Transverse colon (tissue), 4 donors: ENCODE data around the gene TSPAN3. TPM values are rescaled to one million over a fixed set of nuclear protein-coding genes. Genes with fewer than 3 reads are reported as not detected.

Experiments used
- DNase-seq: peaks from one replicate; pipeline ENCODE4 v3.0.0-alpha.2; 2019
- H3K27ac ChIP-seq, 4 donors: fragments of 200-600 bp; sonication (generic); 2 replicates each; pipeline ENCODE4 v1.5.1; 2016 to 2018; ENCODE audit warnings: inconsistent platforms in 4 of 4
- H3K27me3 ChIP-seq: fragments of 200-600 bp; sonication (generic); 2 replicates; pipeline ENCODE4 v1.5.1; 2017; ENCODE audit warnings: inconsistent platforms
- H3K36me3 ChIP-seq, 4 donors: fragments of 200-600 bp; sonication (generic); 2 replicates each; pipeline ENCODE4 v1.5.1; 2017 to 2019; ENCODE audit warnings: inconsistent platforms in 4 of 4
- H3K4me1 ChIP-seq, 4 donors: fragments of 200-600 bp; sonication (generic); 2 replicates each; pipeline ENCODE4 v1.5.1; 2017 to 2020; ENCODE audit warnings: inconsistent platforms in 4 of 4
- H3K4me3 ChIP-seq, 4 donors: fragments of 200-600 bp; sonication (generic); 1 replicate in 1 of 4; 2 replicates in 3 of 4; pipeline versions ENCODE4 v1.5.1 to v1.6.1; 2017 to 2019; ENCODE audit warnings: inconsistent platforms in 4 of 4
- H3K9me3 ChIP-seq, 2 donors: fragments of 200-600 bp; sonication (generic); 2 replicates each; pipeline ENCODE4 v1.5.1; 2017 to 2019; ENCODE audit warnings: inconsistent platforms in 2 of 2
- EP300 ChIP-seq: sonication (generic); formaldehyde crosslinking; IDR thresholded peaks from one replicate; pipeline ENCODE4 v1.6.1; 2017; ENCODE audit warnings: antibody characterized with exemption, low read depth
- POLR2A ChIP-seq: fragments of 450-650 bp; IDR thresholded peaks from one replicate; pipeline ENCODE4 v1.6.1; 2016; ENCODE audit warnings: antibody characterized with exemption, mild to moderate bottlenecking, moderate library complexity
- POLR2AphosphoS5 ChIP-seq, 3 donors: sonication (generic); formaldehyde crosslinking; IDR thresholded peaks; one replicate each; pipeline ENCODE4 v1.6.1; 2016; ENCODE audit warnings: antibody characterized with exemption in 3 of 3
- WGBS, 2 donors: methylation state at CpG; one replicate each; pipeline ENCODE4 v1.1.5; 2018; ENCODE audit warnings: low coverage in 1 of 2; 5-methylcytosine and 5-hydroxymethylcytosine counted together
- in situ Hi-C, 4 donors: fragments of 200-750 bp; cut with MboI; loops; one replicate each; pipeline versions ENCODE4 v1.15.0 to v1.15.1; 2017; ENCODE audit warnings: low sequenced_read_pairs in 3 of 4, low pct_ligation_motif_present in 1 of 4, low pct_unique_long_range_greater_than_20kb in 1 of 4
- intact Hi-C: fragments of 100-400 bp; cut with DNase I; formaldehyde crosslinking; loops from one replicate; pipeline ENCODE4 v1.15.1; 2023; ENCODE audit warnings: low total_unique reads
- total RNA-seq, 4 donors: library from RNA; depleted of rRNA; stranded (reverse); fragments of >200 nt; gene quantifications; one replicate each; pipeline ENCODE4 v1.1.0, GENCODE V29; 2016
- TF ChIP-seq, protein P1 (sequence below), 5 experiments: fragments of 200-600 bp in 3 of 5; fragments of 450-650 bp in 2 of 5; sonication (generic) in 3 of 5; IDR thresholded peaks; 1 replicate in 2 of 5; 2 replicates in 3 of 5; pipeline ENCODE4 v1.5.1; 2016 to 2017; ENCODE audit warnings: antibody characterized with exemption in 5 of 5, inconsistent platforms in 3 of 5, mild to moderate bottlenecking in 2 of 5, moderate library complexity in 1 of 5

Gene TSPAN3
- total RNA-seq, 4 donors from 2014 or later: 365 to 1,069 (median 676) TPM

DNA sequence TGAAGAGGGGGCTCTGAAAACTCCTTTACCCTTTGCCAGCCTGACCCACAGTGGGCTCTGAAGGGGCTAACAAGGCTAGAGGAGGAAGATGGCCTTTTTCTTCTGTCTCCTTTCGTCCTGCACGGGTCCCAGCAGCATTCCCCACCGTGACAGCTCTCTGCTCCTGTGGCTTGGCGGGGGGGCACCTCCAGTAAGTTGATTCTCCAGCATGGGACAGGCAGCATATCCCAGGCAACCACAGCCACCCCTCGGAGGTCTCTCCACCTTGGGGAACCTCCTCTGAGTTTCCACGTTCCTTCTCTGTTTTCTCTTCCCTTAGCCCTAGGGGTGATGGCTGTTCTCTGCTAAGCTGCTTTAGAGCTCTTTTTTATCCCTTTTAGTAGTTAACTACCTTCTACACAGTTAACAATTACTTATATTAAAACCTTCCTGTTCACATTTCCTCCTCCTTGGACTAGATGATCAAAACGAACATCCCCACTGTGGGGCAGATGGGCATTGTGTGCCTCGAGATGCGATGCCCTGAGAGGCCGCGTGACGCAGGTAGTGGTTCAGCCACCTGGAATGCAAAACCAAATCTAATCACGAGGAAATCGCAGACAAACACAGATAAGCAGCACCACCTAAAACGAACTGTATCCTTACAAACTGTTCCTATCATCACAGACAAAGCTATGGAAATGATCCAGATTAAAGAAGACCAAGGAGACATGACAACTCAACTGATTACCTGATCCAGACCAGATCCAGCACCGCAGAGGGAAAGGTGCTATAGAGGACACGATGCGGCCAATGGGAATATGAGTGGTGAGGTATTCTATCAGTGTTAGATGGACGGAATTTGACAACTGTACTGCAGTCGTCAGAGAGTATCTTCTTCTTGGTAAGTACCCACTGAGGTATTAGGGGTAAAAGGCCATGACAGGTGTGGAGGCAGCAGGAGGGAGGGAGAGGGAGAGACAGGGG, 27.7 kb downstream of the TSPAN3 start:
- Histone ChIP-seq H3K36me3 (peaks cover 0 to 22% (median 8%) of the 10 kb centered on the region in 4 donors), H3K27me3 (no peaks in the 10 kb centered on the region), H3K4me1 (peaks cover 0 to 13% (median 8%) of the 10 kb centered on the region in 4 donors), H3K27ac (no peak overlapping the region), H3K4me3 (no peak overlapping the region), H3K9me3 (no peaks in the 10 kb centered on the region)
- TF ChIP-seq EP300 (no peak), POLR2AphosphoS5 (IDR thresholded peaks at IDR 0.05) (no peak), POLR2A (no peak)
- TF ChIP-seq, protein P1, sequence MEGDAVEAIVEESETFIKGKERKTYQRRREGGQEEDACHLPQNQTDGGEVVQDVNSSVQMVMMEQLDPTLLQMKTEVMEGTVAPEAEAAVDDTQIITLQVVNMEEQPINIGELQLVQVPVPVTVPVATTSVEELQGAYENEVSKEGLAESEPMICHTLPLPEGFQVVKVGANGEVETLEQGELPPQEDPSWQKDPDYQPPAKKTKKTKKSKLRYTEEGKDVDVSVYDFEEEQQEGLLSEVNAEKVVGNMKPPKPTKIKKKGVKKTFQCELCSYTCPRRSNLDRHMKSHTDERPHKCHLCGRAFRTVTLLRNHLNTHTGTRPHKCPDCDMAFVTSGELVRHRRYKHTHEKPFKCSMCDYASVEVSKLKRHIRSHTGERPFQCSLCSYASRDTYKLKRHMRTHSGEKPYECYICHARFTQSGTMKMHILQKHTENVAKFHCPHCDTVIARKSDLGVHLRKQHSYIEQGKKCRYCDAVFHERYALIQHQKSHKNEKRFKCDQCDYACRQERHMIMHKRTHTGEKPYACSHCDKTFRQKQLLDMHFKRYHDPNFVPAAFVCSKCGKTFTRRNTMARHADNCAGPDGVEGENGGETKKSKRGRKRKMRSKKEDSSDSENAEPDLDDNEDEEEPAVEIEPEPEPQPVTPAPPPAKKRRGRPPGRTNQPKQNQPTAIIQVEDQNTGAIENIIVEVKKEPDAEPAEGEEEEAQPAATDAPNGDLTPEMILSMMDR (IDR thresholded peaks at IDR 0.05): no peak
- DNase-seq: no peak
- 76 to 87% methylated on average over 4 to 20 of the region's 20 CpGs for WGBS, 2 donors
- intact Hi-C loops: no loop called here
- in situ Hi-C loops: no loop called here

DNA sequence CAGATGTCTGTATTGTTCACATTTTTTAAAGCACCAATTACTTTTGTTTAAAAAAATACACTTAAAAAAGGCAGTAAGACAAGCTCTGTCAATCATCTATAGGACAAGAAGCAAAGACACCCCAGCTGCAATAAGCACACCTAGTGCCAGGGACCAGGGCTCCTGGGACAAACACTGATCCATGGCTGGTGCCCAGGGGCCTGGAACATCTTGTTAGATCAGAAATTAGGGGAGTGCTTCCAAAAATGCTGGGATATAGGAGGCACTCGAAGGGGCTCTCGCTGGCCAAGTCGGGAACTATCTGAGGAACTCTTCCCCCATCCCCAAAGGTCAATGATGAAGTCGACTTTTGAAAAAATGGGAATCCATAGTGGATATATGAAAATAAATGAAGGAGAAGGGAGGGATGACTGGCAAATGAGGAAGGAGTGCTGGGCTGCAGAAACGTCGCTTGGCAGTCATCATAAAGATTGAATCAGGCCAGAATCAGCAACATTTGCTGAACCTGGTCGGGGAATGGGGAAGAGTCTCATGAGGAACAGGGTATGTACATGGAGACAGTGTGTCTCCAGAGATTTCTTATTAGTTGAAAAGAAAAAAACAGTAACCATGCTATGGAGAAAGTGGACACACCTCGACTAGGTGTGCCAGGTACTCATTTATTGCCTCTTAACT, 28.5 kb downstream of the TSPAN3 start:
- H3K27me3 ChIP-seq: no peaks in the 10 kb centered on the region
- in situ Hi-C loops (no loop called here), intact Hi-C loops (no loop called here)
- peaks cover 0 to 12% (median 6%) of the 10 kb centered on the region in 4 donors for H3K4me1 ChIP-seq
- TF ChIP-seq EP300 (no peak), POLR2A (no peak)
- no peak overlapping the region for H3K4me3 ChIP-seq
- H3K27ac ChIP-seq: no peak overlapping the region
- DNase-seq: no peak
- WGBS, 2 donors: 81 to 84% methylated on average over 7 to 8 of the region's 8 CpGs
- peaks cover 0 to 22% (median 8%) of the 10 kb centered on the region in 4 donors for H3K36me3 ChIP-seq
- H3K9me3 ChIP-seq: no peaks in the 10 kb centered on the region

DNA sequence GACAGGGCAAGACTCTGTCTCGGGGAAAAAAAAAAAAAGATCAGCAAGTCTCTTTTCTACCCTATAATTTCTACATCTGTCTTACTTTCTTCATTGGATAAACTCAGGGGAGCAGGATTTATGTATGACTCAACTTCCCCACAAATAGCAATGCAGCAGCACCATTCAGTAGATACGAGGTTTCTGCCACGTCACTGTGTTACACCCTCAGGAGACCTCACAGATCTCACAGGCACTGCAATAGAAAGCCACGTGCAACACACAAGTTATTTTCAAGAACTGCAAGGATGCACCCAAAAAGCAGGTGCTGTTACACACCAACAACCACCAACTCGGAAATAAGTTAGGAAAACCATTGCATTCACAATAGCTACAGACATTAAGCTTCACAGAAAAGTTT, 30.2 kb downstream of the TSPAN3 start:
- WGBS, 2 donors: 70 to 79% methylated on average over 2 to 5 of the region's 5 CpGs
- TF ChIP-seq EP300 (no peak), POLR2A (no peak), POLR2AphosphoS5 (IDR thresholded peaks at IDR 0.05) (no peak)
- TF ChIP-seq, protein P1 (IDR thresholded peaks at IDR 0.05): no peak

DNA sequence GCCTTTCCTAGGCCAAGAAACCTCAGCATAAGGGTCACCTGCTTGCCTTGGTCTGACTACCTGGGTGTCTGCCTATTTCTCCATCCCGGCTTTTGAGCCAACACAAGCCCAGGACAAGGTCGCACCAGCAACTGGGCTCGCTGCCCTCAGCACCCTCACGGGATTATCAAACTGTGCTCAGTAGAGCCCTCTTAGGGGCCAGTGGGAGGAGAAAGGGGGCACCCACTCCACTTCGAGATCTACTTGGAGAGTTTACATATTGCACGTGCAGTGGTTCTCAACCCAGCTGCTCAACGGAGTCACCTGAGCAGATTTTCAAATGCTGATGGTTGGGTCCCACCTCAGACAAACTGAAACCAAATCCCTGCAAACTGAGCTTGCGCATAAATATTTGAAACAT, 31.1 kb downstream of the TSPAN3 start:
- in situ Hi-C loops: no loop called here
- TF ChIP-seq POLR2AphosphoS5 (IDR thresholded peaks at IDR 0.05) (no peak), EP300 (no peak), POLR2A (no peak)
- WGBS, 2 donors: 100% methylated on average over 3 of the region's 8 CpGs; no CpG with 5 or more reads in 1 of the 2 donors
- Histone ChIP-seq H3K9me3 (no peaks in the 10 kb centered on the region), H3K27ac (no peak overlapping the region), H3K27me3 (no peaks in the 10 kb centered on the region), H3K36me3 (peaks cover 0 to 8% (median 0%) of the 10 kb centered on the region in 4 donors), H3K4me3 (no peak overlapping the region), H3K4me1 (peaks cover 0 to 12% (median 5%) of the 10 kb centered on the region in 4 donors)
- intact Hi-C loops: no loop called here
- no peak for DNase-seq

More for the DNA sequence above, 30.2 kb downstream of the TSPAN3 start:
- intact Hi-C loops: no loop called here
- H3K27ac ChIP-seq: no peak overlapping the region
- DNase-seq: no peak
- H3K36me3 ChIP-seq: peaks cover 0 to 8% (median under 1%) of the 10 kb centered on the region in 4 donors
- no peaks in the 10 kb centered on the region for H3K27me3 ChIP-seq
- no peaks in the 10 kb centered on the region for H3K9me3 ChIP-seq
- peaks cover 0 to 12% (median 6%) of the 10 kb centered on the region in 4 donors for H3K4me1 ChIP-seq
- no peak overlapping the region for H3K4me3 ChIP-seq
- in situ Hi-C loops: no loop called here

DNA sequence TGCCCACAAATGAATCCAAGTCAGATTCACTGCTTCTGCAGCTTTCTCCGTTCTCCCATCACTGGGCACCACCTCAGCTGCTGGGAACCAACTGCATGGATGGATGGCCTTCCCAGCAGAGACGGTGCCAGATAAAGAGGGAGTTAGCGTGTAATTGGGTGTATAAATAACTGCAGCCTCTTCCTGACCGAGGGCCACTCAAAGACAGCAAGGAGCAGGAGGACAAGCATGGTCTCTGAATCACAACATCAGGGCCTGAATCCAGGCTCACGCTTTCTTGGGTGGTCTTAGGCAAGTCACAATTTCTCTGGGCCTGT, 31.7 kb downstream of the TSPAN3 start:
- in situ Hi-C loops (no loop called here), intact Hi-C loops (no loop called here)
- H3K36me3 ChIP-seq: peaks cover 0 to 6% (median 0%) of the 10 kb centered on the region in 4 donors
- 90% methylated on average over 5 of the region's 5 CpGs; no CpG with 5 or more reads in 1 of the 2 donors for WGBS, 2 donors
- no peaks in the 10 kb centered on the region for H3K9me3 ChIP-seq
- no peak for DNase-seq
- H3K4me1 ChIP-seq: peaks cover 0 to 12% (median 4%) of the 10 kb centered on the region in 4 donors
- no peak for TF ChIP-seq POLR2AphosphoS5 (IDR thresholded peaks at IDR 0.05)
- no peak for TF ChIP-seq POLR2A
- TF ChIP-seq EP300: no peak
- TF ChIP-seq, protein P1 (IDR thresholded peaks at IDR 0.05): no peak
- peak overlapping the region in 2 of 4 donors; percentile 30 to 62 for H3K27ac ChIP-seq
- H3K4me3 ChIP-seq: no peak overlapping the region
- no peaks in the 10 kb centered on the region for H3K27me3 ChIP-seq
